ENCODE results near the gene GRIK5. TPM values are rescaled to one million over a fixed set of nuclear protein-coding genes. Genes with fewer than 3 reads are reported as not detected.

The GRIK5 gene
- total RNA-seq, 2 donors from 2014 or later: 2.1 to 5.9 TPM

- DNase-seq: no peak
- TF ChIP-seq POLR2A (IDR thresholded peaks at IDR 0.05) (no peak), CTCF (IDR thresholded peaks at IDR 0.05) (no peak)
- intact Hi-C loops (cut with DNase I): no loop called here
- WGBS, 2 donors: 48 to 55% methylated on average over 7 of the region's 7 CpGs
- Histone ChIP-seq H3K27ac (no peak overlapping the region), H3K9me3 (no peaks in the 10 kb centered on the region), H3K4me3 (no peak overlapping the region), H3K36me3 (replicated peaks in 1 of 2; ENCODE audit: insufficient read depth in 1 of 2, low read depth in 2 of 2) (no peaks in the 10 kb centered on the region), H3K4me1 (peaks cover 6% of the 10 kb centered on the region), H3K27me3 (peaks cover 0 to 16% of the 10 kb centered on the region in 2 donors)
- ATAC-seq: no peak
Observed at GRCh38 chr19:41999878-42000208, 70.2 kb downstream of the GRIK5 start.

- intact Hi-C loops (cut with DNase I): no loop called here
- DNase-seq (no peak), ATAC-seq (no peak)
- TF ChIP-seq CTCF (IDR thresholded peaks at IDR 0.05): no peak
- TF ChIP-seq POLR2A (IDR thresholded peaks at IDR 0.05): no peak
- H3K9me3 ChIP-seq: no peaks in the 10 kb centered on the region
- no peaks in the 10 kb centered on the region for H3K36me3 ChIP-seq (replicated peaks in 1 of 2; ENCODE audit: insufficient read depth in 1 of 2, low read depth in 2 of 2)
- peaks cover 0 to 19% of the 10 kb centered on the region in 2 donors for H3K27me3 ChIP-seq
- H3K4me1 ChIP-seq: peaks cover 6% of the 10 kb centered on the region
- H3K4me3 ChIP-seq: no peak overlapping the region
- no peak overlapping the region for H3K27ac ChIP-seq
- 6 to 14% methylated on average over 30 to 55 of the region's 55 CpGs for WGBS, 2 donors
Observed at GRCh38 chr19:41999071-41999877, 70.7 kb downstream of the GRIK5 start.

- H3K4me1 ChIP-seq: peaks cover 14% of the 10 kb centered on the region
- H3K36me3 ChIP-seq (replicated peaks in 1 of 2; ENCODE audit: insufficient read depth in 1 of 2, low read depth in 2 of 2): no peaks in the 10 kb centered on the region
- intact Hi-C loops (cut with DNase I): no loop called here
- TF ChIP-seq POLR2A (IDR thresholded peaks at IDR 0.05) (no peak), CTCF (IDR thresholded peaks at IDR 0.05) (peak in 6 of 7 experiments; percentile 23 to 34 (median 28))
- no peak overlapping the region for H3K27ac ChIP-seq
- no peak overlapping the region for H3K4me3 ChIP-seq
- no peaks in the 10 kb centered on the region for H3K9me3 ChIP-seq
- DNase-seq (peak in 2 of 4 donors; percentile 19 to 29), ATAC-seq (no peak)
- peaks cover 0 to 27% of the 10 kb centered on the region in 2 donors for H3K27me3 ChIP-seq
- 2 to 7% methylated on average over 13 to 63 of the region's 64 CpGs for WGBS, 2 donors
Observed at GRCh38 chr19:41998246-41999020, 71.6 kb downstream of the GRIK5 start.

GRCh38 chr19:41997851-41998229 lies 72.2 kb downstream of the GRIK5 start:
- intact Hi-C loops (cut with DNase I): no loop called here
- TF ChIP-seq CTCF (IDR thresholded peaks at IDR 0.05) (no peak), POLR2A (IDR thresholded peaks at IDR 0.05) (no peak)
- Histone ChIP-seq H3K4me3 (no peak overlapping the region), H3K27me3 (peaks cover 0 to 27% of the 10 kb centered on the region in 2 donors), H3K9me3 (no peaks in the 10 kb centered on the region), H3K4me1 (peaks cover 15% of the 10 kb centered on the region), H3K27ac (no peak overlapping the region), H3K36me3 (replicated peaks in 1 of 2; ENCODE audit: insufficient read depth in 1 of 2, low read depth in 2 of 2) (no peaks in the 10 kb centered on the region)
- 2 to 5% methylated on average over 11 to 14 of the region's 14 CpGs for WGBS, 2 donors
- no peak for DNase-seq
- no peak for ATAC-seq
